Measurements from ENCODE around the gene ERC2.
A peak's percentile ranks its signal among the peaks of the same experiment; 100 is the strongest.

Gene ERC2

DNA sequence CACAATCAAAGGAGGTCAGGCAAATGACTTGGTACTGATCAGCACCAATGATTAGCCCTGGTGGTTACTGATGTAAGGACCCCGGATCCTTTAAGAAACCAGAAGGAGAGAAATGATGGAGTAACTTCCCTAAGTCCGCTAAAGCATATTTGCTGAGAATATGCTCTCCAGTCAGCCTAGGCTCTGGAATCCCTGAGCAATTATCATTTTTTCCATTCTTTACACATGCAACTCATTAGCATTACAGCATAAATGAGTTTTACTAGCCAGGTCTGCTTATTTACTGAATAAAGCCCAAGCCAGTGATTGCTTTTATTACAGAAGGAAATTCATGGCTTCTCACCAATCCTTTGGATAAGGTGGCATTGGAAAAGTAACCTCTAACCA, 842.0 kb downstream of the ERC2 start:
- DNase-seq, result no peak

DNA sequence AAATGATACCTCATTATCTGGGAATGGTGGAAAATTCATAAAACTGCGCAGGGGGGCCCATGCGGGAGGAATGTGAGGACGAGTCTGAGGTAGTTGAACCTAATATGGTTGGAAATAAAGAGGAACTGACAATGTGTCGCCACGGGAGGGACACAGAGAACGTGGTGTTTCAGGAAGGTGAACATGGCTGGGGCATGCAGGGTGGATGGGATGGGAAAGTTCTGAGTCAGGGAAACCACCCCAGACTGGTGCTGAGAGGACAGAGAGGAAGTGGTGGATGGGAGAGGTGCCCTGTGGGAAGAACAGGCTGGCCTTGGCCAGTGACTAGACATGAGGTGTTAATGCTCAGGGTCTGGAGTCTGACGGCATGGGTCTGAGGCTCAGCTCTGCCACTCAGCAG, 844.0 kb downstream of the ERC2 start:
- peak; percentile 4 for DNase-seq

DNA sequence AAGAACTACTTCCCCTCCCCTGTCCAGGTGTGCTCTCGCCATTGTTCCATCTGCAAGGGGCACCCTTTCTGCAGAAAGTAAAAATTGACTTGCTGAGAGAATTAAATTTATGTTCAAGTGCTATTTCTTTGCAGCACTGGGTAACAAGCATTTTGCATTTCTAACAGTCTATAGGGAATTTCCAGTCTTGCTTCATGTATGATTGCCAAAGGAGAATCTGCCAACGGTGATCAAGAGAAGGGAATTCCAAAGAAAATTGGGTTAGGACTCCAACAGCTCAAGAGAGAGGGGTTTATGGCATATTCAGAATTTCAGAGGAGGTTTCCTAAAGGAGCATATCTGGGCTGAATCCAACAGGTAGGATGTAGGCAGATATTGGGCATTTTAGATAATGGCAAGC, 844.5 kb downstream of the ERC2 start:
- no peak for DNase-seq

DNA sequence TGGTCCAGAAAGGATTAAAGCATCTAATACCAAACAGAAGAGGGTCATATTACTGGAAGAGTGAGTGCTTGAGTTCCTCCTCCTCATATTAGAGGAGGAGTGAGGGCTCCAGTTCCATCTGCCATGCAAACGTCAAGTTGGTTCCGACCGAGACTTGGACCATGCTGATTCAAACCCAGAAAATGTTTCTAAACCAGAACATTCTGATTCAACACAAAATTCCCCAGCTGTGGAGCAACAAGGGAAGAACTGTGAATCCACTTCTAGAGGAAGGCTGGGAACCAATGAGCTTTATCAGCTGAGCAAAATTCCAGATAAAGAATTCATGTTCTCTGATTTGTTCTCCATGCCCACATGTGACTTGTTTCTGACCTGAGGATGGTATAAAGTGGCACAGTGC, 845.5 kb downstream of the ERC2 start:
- DNase-seq, result no peak

DNA sequence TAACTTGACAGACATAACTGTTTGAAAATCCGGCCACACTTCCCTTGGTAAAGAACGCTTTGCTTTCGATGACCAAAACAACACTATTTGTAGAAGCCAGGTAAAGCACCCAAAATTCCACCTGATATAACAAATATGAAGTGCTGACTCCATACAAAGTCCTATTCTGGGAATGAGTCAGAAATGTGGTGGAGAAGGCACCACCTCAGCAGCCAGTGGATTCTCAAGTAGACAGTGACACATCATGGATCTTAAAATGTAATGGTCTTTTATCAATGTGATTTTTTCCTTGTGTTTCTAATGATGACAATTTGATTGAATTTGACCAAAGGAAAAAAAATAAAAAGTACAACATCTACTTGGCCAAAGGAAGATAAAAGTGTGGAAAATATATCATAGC, 846.2 kb downstream of the ERC2 start:
- DNase-seq, result no peak

DNA sequence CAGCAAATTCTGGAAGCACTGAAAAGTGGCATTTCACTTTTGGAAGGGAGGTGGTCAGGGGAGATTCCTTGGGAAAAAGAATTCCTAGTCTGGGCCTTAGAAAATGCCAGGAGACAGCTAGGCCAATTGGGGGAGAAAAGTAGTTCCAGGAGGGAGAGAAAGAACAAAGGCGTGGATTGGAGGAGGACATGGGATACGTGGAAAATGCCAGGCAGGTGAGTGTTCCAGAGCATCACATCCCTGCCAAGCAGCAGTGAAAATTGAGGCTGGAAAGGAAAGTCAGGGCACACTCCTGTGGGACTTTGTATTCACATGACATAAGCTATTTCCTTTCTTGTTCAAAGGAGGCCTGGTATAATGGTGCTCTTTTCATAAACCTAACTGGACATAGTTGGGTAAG, 846.6 kb downstream of the ERC2 start:
- DNase-seq, result no peak

DNA sequence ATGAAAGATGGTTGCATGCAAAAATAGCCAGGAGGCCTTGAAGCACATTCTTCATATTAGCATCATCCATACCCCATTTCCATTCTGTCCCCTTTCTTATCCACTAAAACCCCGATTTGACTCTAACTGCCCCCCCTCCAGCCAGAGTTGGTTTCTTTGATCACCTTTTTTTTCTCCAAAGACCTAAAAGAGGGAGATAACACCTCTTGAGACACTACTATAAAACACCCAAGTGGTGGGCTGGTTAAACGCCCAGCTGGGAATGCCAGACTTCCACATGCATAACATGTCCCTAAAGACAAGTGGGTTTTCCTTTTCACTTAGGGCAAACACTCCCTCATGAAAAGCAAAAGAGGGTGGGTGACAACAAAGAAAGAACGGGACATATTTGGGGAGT, 847.2 kb downstream of the ERC2 start:
- DNase-seq, result no peak

DNA sequence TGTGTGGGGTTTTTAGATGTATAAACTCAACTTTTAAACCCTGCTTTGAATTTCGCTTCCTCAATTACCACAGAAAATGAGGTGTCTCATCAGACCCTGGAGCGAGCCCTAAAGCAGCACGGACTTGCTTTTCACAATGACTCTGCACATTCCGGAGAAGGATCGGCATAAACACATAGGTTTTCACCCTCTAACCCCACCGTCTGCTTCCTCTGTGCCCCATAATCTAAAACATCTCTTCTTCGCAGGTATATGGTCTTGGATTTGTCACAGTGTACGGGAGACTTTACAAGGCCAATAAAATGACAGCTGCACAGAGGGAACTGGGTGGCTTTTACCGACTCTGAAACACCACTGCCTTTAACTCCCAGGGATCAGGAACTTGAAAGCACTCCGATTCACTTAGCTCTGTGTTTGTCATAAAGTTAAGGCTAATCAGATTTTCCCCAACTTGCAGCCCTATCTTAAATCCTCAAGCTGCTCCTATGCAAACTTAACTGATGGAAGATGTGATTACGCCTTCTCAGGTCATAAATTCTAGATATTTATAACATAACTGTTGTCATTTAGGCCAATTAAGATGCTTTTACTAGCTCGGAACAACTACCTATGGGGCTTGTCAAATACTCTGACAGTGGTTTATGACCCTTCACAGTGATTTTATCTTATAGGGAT, 847.8 kb downstream of the ERC2 start:
- DNase-seq, result no peak

DNA sequence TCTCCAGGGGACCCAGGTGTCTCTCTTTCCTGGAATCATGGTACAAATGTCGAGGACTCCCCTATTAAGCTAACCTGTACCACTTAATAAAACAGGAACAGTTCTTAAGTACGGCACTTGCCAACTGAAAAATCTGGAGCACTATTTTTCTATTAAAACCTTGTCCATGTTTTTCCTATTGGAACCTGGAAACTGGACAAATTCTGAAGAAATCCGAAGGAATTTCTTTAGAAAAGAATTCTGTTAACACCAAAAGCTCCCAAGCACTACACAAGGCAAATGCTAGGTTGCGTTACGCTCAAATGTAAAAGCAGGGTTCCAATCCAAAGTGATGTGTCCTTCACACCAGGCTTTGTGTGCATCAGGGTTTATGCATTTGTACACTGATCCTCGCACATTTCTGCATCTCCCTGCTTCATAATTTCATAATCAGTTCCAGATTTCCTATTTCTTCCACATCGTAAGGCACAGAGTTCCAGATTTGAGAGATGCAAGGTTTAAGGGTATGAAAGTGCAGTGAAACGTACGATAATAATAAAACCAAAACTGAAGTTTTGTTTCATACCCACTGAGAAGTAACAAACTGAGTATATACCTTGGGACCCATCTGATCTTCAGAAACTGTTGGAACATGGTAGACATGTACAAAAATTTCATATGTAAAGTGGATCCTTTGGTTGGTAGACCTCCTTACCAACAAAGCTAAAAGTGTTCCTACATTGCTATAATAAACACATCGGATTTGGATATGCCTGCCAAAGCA, 849.0 kb downstream of the ERC2 start:
- no peak for DNase-seq

DNA sequence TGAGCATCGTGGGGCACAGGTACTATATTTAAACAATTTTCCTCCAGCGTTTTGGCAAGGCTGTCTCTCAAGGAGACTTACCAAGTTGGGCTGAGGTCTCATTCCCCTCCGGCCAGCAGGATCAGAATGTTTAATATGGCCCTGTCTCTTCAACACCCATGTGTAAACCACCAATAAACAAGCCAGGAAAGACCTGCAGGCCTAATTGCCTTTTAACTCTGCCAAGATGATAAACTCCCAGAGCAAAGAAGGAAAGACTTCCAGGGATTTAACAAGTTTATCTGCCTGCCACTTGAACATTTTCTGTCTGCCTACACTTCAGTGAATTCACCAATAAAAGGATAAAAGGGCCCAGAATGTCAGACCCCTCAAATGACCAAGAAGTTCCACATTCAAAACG, 850.9 kb downstream of the ERC2 start:
- DNase-seq, result no peak

DNA sequence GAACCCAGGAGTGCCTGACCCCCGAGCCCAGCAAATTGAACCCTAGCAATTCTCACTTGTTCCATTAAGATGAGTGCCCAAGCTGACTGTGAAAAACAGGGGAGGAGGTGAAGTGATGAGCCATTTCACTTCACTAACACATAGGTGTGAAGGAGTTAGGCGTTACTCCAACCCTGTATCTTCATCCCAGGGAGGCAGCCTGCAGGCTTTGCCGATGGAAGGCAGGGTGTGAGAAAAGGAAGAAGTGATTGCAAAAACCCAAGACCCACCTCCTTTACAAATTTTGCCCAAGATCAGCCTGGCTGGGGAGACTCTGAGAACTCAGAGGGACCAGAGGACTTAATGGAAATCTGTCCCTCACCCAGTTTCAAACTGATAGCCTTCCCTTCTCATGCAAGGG, 851.5 kb downstream of the ERC2 start:
- no peak for DNase-seq

DNA sequence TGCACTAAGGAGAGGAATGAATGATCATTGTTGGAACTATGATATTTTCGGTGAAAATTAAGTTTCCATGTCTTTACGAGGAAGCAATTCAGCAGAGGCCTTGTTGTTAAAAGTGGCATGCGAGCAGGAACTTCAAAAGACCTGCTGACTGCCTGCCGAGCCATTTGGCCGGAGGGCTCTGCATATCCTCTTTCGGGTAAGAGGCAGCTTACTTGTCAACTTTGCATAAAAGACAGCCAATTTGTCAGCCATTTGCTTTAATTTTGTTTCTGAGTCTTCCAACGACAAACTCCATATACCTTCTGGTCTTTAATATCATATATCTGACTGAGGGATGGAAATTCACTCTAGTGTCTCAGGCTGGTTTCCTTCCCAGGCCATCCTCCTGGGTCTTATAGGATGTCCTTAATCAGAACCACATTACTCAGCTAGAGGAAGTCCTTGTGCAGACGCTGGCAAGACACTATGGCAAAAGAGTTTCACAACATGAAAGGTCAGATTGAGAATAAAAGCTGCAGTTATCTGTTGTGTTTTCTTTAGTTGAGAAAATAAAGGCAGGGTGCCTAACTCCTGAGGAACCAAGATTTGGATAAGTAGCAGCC, 852.5 kb downstream of the ERC2 start:
- DNase-seq, result no peak

DNA sequence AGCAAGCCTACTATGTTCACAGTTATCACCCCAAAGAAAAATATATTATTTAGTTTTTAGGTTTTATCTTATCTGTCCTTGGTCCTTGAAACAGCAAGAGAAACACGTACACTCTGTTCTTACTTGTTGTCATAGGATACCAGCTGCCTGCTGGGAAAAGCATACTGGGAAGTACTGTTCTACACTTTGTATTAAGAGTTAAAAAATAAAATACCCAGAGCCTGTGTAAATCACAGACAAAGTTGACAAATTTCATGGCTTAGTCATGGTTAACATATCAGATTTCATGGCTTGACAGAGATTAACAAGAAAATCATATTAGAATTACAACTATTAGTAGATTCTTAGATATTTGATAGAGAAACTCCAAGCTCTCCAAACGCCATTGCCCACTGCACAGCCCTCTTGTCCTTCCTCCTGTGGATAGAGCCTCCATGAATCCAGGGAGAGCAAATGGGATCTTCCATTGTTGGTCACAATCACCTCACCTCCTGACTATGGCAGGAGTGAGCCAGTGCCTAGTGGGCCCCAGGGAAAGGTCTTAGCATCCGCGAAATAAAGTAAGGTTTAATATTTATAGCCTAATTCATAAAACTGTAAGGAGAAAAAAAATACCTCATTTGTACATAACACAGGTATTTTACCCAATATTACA, 853.1 kb downstream of the ERC2 start:
- DNase-seq, result no peak

DNA sequence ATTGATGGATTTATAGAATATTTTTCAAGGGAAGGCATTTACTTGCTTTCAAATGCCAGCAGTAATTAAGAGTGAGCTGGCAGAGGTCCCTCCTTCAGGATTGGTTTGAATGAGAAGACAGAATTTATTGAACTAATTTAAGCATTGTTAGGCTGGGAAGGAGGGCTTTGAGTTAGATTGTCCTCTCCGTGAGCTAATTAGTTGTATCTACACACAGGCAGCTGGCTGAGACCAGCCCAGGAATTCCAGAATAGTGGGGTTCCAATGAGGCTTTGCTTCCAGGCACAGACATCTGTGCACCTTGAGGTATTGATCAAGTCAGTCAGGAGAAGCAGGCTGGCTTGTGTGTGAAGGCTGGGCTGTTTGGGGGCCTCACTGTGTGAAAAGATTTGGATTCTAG, 857.1 kb downstream of the ERC2 start:
- no peak for DNase-seq

DNA sequence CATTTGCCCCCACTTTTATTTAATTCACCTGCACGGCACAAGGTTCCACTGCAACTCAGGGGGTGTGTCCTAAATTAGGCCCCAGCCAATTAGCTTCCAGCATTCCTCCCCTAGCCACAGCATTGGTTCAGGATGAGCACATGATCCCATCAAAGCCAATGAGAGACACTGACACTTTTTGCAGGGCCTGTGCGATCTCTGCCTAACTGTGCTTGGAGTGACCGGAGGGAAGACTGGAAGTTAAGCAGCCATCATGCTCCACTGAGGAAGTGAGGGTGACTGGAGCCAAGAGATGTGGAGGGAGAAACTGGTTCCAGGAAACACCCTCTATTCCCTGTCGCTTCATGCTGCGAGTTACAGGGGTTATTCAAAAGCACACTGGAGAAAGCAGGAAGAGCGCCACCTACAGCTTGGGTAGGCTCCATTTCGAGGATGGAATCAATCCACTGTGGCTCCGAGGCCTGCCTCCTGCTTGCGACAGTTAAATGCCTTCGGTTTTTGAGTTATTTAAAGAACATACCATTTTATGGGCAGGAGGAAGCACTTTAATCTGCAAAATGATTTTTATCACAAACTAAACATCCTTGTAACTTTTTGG, 858.9 kb downstream of the ERC2 start:
- no peak for DNase-seq

DNA sequence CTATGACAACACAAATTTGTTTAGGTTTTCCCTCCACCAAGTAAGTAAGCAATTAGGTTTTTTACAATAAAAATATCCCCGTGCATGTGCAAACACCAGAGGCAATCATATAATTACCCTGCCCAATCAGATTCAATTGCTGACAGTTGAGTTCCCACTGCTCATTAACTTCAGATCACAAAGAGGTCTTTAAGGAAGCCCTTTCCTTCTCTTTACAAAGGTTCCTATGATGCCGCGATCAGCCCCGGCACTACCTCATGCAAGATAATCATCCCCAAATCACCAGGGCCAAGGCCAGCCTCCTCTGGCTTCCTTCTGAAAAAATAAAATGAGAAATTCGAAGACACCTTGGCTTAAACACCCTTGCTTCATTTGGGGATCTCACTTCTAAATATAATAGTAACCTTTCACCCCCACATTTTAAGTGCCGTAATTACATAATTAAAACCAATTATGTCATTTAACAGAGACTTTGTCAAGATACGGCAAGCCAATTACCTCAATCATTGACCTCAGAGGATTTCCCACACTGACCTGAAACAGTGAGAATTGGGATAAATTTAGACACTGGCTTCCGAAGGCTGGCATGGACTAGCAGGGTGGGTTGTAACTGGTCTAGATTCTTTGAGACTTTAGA, 859.8 kb downstream of the ERC2 start:
- no peak for DNase-seq

DNA sequence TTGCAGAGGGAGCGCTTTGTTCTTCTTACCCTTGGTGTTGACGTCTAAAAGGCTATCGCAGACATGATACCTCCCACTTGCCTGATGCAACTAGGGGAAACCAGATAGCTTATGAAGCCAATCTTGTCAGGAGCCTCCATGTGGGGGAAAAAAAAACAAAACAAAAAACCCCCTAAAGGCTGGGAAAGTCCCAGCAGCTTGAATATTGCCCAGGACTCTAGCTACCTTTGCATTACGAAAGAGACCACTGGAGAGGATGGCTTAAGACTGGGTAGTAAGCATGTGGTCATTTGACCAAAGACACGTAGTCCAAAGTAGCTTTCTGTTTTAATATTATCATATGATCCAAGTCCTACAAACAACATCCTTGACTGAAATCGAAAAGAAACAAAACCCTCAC, 860.4 kb downstream of the ERC2 start:
- DNase-seq, result no peak

DNA sequence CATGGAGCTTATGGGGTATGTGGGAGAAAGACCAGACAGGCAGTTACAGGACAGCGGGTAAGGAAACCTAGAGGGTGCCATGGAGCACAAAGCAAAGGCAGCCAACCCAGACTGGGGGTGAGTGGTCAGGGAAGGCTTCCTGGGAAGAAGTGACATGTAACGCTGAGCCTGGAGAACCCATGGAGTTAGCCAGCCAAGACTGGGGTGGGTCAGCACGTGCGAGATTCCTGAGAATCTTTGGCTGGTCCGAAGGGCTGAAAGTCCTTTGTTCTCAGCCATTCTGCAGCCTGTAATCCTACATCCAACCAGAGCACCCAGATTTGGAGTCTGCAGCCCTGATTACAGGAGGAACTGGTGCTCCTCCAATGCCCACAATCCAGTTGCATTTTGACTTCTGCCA, 861.1 kb downstream of the ERC2 start:
- no peak for DNase-seq

DNA sequence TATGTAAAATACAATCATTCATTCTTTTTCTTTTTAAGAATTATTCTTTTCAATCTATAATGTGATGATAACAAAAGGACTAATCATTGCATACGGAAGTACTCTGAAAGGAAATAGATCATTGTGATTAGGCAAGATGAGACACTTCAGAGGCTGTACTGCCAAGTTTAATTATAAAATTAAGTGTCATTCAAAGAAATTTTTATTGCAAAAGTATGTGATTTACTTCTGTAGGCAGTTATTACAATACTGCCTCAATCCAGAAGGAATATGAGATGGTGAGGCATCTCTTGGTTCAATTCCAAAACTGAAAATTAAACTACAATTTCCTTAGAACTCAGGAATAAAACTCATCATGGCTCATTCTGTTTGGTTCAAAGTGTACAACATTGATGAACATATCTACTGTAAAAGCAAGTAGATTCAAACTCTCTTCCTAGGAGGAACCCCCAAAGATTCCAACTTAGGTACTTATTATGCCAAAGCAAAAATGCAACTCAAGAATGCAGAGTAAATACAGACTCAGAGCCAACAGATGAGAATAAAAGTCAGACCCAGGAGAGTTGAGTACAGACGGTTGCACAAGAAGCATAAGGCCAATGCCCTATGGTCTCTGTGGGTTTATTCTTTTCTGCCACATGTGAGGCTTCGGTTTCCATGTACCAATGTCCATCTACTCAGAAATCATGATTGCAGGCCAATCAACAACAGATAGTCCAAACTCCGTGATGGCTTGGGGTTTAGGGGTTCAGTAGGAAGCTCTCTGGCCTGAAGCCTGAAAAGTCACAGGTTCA, 862.6 kb downstream of the ERC2 start:
- no peak for DNase-seq

DNA sequence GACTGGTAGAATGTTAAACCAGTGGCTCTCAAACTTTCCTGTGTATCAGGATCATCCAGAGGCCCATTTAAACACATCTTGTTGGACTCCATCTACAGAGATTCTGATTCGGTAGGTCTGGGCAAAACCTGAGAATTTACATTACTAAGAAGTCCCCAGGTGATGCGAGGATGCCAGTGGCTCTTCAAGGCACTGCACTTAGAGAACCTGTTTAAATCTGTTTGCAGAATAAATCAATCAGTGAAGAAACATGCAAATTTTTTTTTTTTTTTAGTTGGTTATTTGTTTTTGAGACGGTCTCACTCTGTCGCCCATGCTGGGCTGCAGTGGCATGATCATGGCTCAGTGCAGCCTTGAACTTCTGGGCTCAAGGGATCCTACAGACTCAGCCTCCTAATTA, 863.4 kb downstream of the ERC2 start:
- DNase-seq, result no peak

DNA sequence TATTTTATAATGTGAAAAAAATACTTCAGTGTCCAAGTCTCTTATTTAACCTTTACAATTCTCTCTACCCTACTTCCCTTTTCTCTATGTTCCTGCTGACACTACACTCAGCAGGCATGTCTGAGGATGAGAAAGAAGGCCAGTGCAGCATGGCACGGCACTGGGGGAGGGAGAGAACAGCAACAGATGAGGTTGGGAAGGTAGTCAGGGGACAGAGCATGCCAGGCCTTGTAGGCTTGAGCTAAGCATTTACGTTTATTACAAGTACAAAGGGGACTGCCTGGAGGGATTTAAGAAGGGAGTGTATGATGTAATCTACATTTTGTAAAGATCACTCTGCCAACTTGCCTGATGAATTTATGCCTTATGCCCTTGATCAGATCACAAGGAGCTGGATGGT, 863.9 kb downstream of the ERC2 start:
- no peak for DNase-seq

Measured in CD4-positive, alpha-beta T cell treated with Interleukin-17A for 4 hours (primary cell).